Ishikawa (cell line): Measurements from ENCODE around the gene RAB34.

ENCODE experiments used
- CEBPB ChIP-seq: IDR thresholded peaks from 2 replicates; pipeline ENCODE4 v1.6.1; 2012
- CREB1 ChIP-seq: IDR thresholded peaks from 2 replicates; pipeline ENCODE4 v1.6.1; 2012; ENCODE audit warnings: low read depth
- EGR1 ChIP-seq: IDR thresholded peaks from 2 replicates; pipeline ENCODE4 v1.6.1; 2012
- EP300 ChIP-seq: IDR thresholded peaks from 2 replicates; pipeline ENCODE4 v1.6.1; 2012; ENCODE audit warnings: borderline replicate concordance
- FOXM1 ChIP-seq: IDR thresholded peaks from 2 replicates; pipeline ENCODE4 v1.6.1; 2012; ENCODE audit warnings: low read depth, borderline replicate concordance
- NFIC ChIP-seq: IDR thresholded peaks from 2 replicates; pipeline ENCODE4 v1.6.1; 2012
- RAD21 ChIP-seq: IDR thresholded peaks from 2 replicates; pipeline ENCODE4 v1.6.1; 2012; ENCODE audit warnings: low read depth
- TAF1 ChIP-seq: IDR thresholded peaks from 2 replicates; pipeline ENCODE4 v1.6.1; 2012; ENCODE audit warnings: low read depth, mild to moderate bottlenecking
- TCF12 ChIP-seq: IDR thresholded peaks from 2 replicates; pipeline ENCODE4 v1.6.1; 2012; ENCODE audit warnings: low read depth
- TEAD4 ChIP-seq: IDR thresholded peaks from 2 replicates; pipeline ENCODE4 v1.6.1; 2012
- YY1 ChIP-seq: IDR thresholded peaks from 2 replicates; pipeline ENCODE4 v1.6.1; 2012; ENCODE audit warnings: low read depth
- ZBTB7A ChIP-seq: IDR thresholded peaks from 2 replicates; pipeline ENCODE4 v1.6.1; 2012; ENCODE audit warnings: low read depth
- TF ChIP-seq, protein P1 (sequence below): IDR thresholded peaks from 2 replicates; pipeline ENCODE4 v1.6.1; 2012; ENCODE audit warnings: low read depth, mild to moderate bottlenecking
- TF ChIP-seq, protein P2 (sequence below): IDR thresholded peaks from 2 replicates; pipeline ENCODE4 v1.6.1; 2012
- TF ChIP-seq, protein P3 (sequence below): IDR thresholded peaks from 2 replicates; pipeline ENCODE4 v1.6.1; 2012

Gene RAB34

DNA sequence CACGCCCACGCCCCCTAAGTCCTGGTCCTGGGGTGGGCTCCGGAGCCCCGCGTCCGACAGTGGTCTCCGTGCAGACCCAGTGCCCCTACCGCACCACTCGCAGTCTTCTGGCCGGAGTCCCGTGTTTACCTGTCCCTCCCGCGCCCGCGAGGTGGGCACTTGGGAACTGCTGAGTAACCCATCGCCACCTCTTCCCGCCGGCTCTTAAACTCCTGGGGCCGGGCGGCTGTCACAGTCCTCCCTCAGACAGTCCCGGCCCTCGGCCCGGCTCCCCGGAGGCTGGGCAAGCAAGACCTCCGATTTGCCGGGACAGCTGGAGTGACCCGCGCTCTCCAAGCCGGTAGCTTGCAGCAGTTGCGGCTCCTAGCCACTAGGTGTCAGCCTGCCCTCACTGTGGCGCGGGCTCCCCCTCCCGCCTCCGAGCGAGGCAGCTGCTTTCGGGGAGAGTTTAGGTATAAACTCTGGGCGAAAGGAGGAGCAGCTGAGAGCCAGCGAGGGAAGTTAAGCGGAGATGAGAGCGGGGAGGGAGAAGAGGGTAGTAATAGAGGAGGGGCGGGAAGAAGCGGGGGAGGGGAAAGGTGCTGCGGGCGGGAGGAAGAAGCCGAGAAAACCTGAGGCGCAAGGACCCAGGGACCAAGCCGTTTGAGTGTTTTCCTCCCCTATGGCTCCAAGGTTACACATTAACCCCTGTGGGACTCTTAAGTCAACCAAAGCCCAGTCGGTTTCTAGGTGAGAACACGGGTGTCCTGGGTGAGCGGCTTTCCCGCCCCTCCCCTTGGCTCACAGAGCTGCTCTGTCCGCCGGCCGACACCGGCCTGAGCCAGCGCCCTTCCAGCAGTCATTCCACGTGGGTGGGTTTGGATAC, 9.2 kb upstream of the RAB34 start:
- TF ChIP-seq ZBTB7A (peak; percentile 93), CEBPB (no peak), YY1 (no peak), EP300 (no peak), RAD21 (peak; percentile 99), FOXM1 (peak; percentile 33; the same call in 1 of the 2 replicates), TEAD4 (0 out of 2 replicates have a peak, but pooled peaks have one; percentile 12), EGR1 (0 out of 2 replicates have a peak, but pooled peaks have one; percentile 15), TCF12 (no peak; the same call in 1 of the 2 replicates), NFIC (no peak; the same call in 1 of the 2 replicates), CREB1 (no peak), TAF1 (no peak)
- TF ChIP-seq, protein P1, sequence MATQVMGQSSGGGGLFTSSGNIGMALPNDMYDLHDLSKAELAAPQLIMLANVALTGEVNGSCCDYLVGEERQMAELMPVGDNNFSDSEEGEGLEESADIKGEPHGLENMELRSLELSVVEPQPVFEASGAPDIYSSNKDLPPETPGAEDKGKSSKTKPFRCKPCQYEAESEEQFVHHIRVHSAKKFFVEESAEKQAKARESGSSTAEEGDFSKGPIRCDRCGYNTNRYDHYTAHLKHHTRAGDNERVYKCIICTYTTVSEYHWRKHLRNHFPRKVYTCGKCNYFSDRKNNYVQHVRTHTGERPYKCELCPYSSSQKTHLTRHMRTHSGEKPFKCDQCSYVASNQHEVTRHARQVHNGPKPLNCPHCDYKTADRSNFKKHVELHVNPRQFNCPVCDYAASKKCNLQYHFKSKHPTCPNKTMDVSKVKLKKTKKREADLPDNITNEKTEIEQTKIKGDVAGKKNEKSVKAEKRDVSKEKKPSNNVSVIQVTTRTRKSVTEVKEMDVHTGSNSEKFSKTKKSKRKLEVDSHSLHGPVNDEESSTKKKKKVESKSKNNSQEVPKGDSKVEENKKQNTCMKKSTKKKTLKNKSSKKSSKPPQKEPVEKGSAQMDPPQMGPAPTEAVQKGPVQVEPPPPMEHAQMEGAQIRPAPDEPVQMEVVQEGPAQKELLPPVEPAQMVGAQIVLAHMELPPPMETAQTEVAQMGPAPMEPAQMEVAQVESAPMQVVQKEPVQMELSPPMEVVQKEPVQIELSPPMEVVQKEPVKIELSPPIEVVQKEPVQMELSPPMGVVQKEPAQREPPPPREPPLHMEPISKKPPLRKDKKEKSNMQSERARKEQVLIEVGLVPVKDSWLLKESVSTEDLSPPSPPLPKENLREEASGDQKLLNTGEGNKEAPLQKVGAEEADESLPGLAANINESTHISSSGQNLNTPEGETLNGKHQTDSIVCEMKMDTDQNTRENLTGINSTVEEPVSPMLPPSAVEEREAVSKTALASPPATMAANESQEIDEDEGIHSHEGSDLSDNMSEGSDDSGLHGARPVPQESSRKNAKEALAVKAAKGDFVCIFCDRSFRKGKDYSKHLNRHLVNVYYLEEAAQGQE: no peak
- TF ChIP-seq, protein P2, sequence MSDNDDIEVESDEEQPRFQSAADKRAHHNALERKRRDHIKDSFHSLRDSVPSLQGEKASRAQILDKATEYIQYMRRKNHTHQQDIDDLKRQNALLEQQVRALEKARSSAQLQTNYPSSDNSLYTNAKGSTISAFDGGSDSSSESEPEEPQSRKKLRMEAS: peak; percentile 30; the same call in 1 of the 2 replicates
- TF ChIP-seq, protein P3, sequence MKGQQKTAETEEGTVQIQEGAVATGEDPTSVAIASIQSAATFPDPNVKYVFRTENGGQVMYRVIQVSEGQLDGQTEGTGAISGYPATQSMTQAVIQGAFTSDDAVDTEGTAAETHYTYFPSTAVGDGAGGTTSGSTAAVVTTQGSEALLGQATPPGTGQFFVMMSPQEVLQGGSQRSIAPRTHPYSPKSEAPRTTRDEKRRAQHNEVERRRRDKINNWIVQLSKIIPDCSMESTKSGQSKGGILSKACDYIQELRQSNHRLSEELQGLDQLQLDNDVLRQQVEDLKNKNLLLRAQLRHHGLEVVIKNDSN: 0 out of 2 replicates have a peak, but pooled peaks have one; percentile 5

DNA sequence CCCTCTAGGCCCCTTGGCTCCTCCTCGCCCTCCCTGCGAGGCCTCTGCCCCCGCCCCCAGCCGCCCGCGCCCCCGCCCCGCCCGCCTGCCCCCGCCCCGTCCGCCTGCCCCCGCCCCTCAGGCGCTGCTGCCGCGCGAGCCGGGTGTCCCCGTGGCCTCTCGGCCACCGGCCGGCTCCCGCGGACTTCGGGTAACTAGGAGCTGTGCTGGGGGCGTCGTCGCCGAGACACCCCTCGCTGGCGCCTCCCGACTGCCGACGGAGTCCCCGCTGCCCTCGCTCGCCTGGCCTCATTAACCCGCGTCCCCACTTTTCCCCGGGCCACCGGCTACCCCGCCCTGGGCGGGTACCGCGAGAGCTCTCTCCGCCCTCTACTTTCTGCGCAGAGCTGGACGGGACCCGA, 8.6 kb upstream of the RAB34 start, which contains the start of gene TLCD1:
TLCD1 (minus strand) TSS at position 8 of the 401 bp plus-strand sequence. CDS start 136 bp downstream, outside the sequence.
- TF ChIP-seq FOXM1 (no peak), EGR1 (0 out of 2 replicates have a peak, but pooled peaks have one; percentile 62)

DNA sequence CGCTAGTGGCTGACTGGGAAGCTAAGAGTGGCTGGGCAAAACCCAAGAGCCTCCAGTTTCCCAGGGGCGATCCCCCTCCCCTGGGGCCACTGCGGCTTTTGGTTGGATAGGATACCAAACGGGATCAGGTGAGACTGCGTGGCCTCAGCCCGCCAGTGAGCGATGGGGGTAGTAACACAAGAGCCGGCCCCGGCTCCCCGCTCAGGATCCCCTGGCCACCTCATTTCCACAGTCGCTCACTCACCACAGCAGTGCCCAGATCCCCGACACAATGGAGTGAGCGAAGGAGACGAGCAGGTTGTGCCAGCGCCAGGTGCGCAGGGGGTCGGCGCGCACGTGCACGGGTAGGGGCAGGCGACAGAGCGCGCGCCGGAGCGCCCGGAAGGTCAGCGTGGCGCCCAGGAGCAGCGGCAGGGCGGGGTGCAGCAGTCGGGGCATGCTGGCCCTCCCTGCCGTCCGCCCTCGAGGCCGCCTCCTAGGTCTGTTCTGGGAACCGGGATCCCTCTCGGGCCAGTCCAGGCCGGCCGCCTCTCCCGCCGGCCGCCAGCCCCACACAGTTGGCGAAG, 8.1 kb upstream of the RAB34 start:
- TF ChIP-seq EP300: peak; percentile 42
- peak; percentile 72 for TF ChIP-seq NFIC
- TF ChIP-seq, protein P2: peak; percentile 98
- TF ChIP-seq TCF12: peak; percentile 64
- no peak for TF ChIP-seq EGR1
- TF ChIP-seq CEBPB: 0 out of 2 replicates have a peak, but pooled peaks have one; percentile 1
- 0 out of 2 replicates have a peak, but pooled peaks have one; percentile 47 for TF ChIP-seq TEAD4
- TF ChIP-seq TAF1: peak; percentile 64
- TF ChIP-seq YY1: peak; percentile 78
- TF ChIP-seq, protein P3: peak; percentile 70
- no peak; the same call in 1 of the 2 replicates for TF ChIP-seq RAD21
- TF ChIP-seq ZBTB7A: peak; percentile 22
- TF ChIP-seq FOXM1: 0 out of 2 replicates have a peak, but pooled peaks have one; percentile 6
- TF ChIP-seq, protein P1: no peak

DNA sequence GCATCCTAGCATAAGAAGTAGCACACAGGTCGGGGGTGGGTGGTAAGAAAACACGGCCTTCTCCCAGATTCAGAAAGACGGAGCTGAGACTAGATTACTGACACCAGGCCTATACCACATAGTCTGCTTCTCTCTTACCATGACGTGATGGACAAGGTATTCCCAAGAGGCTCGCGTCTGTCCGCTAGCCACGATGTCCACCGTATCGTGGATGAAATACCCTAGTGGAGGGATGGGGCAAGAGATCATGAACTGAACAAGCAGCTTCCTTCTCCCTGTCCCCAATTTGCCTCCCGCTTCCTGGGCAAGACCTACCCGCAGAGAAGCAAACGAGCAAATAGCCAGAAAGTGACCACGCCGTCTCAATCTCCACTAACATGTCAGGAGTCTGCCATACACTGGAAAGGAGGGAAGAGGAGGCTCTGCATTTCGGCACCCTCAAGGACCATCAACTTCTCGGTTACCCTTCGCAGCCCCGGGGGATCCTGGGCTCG, 7.5 kb upstream of the RAB34 start:
- TF ChIP-seq FOXM1: 0 out of 2 replicates have a peak, but pooled peaks have one; percentile 2
- TF ChIP-seq EP300: 0 out of 2 replicates have a peak, but pooled peaks have one; percentile 7
- TF ChIP-seq TEAD4: no peak; the same call in 1 of the 2 replicates

DNA sequence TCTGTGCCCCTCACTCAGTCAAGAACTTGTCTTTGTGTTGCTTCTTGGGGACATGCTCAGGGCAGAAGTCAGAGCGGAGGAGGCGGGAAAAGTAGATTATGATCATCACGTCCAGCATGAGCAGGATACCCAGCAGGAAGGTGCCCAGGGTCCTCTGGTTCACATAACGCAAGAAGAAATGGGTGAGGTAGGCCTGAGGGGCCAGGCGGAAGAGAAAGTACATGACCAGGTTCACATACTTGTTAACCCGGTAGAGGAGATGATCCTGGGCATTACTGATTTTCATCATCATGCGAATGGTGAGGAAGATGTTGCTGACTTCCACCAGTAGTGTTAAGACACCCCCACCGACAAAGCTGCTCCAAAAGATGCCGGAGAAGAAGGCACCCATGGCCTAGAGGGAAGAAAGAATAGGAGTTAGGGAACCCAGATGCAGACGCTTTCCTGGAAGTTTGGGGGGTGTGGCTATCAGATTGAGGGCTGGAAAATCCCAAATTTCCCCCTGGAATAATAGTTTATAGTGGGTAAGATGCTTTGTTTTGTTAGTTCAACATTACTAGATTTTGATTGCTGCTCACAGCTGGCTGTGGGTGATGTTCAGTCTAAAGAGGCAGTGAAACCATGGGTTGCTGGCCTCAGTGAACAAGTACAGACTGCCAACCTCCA, 7.0 kb upstream of the RAB34 start:
- TF ChIP-seq, protein P2: no peak
- TF ChIP-seq TEAD4 (no peak), ZBTB7A (no peak), TAF1 (no peak), FOXM1 (no peak), YY1 (no peak), EGR1 (no peak), TCF12 (no peak), NFIC (no peak), EP300 (no peak)
- TF ChIP-seq, protein P3: no peak
